Nephron progenitor cell (in vitro differentiated cells): Measurements from ENCODE around the gene NDUFS6.

ENCODE experiments used
- DNase-seq: peaks from one replicate; pipeline ENCODE4 v3.0.0; 2021
- H3K27ac Mint-ChIP-seq: 2 replicates; pipeline ENCODE4 v1.8.0; 2021; ENCODE audit warnings: mild to moderate bottlenecking, moderate library complexity, mixed read lengths
- H3K27me3 Mint-ChIP-seq: 2 replicates; pipeline ENCODE4 v1.8.0; 2021; ENCODE audit warnings: mild to moderate bottlenecking, low read depth, mixed read lengths; ENCODE audit not compliant: poor library complexity
- H3K36me3 Mint-ChIP-seq: 2 replicates; pipeline ENCODE4 v1.8.0; 2021; ENCODE audit warnings: low read depth, mixed read lengths
- H3K4me1 Mint-ChIP-seq: 2 replicates; pipeline ENCODE4 v1.8.0; 2021; ENCODE audit warnings: mixed read lengths
- H3K4me3 Mint-ChIP-seq: 2 replicates; pipeline ENCODE4 v1.8.0; 2021; ENCODE audit warnings: mild to moderate bottlenecking, moderate library complexity, mixed read lengths
- H3K9me3 Mint-ChIP-seq: 2 replicates; pipeline ENCODE4 v1.8.0; 2021; ENCODE audit warnings: mild to moderate bottlenecking, moderate library complexity, mixed read lengths
- TF ChIP-seq, protein P1 (sequence below): fragments of 200-600 bp; sonication (generic); IDR thresholded peaks from 2 replicates; pipeline ENCODE4 v1.5.0; 2021; ENCODE audit warnings: antibody characterized with exemption

NDUFS6 gene

GRCh38 chr5:1833264-1834021 is 32.2 kb downstream of the NDUFS6 start:
- Mint-ChIP-seq H3K27ac (no peak overlapping the region), H3K9me3 (no peaks in the 10 kb centered on the region), H3K27me3 (peaks cover 35% of the 10 kb centered on the region), H3K4me3 (no peak overlapping the region), H3K36me3 (peaks cover 5% of the 10 kb centered on the region), H3K4me1 (peaks cover 45% of the 10 kb centered on the region)
- DNase-seq = no peak
- TF ChIP-seq, protein P1, sequence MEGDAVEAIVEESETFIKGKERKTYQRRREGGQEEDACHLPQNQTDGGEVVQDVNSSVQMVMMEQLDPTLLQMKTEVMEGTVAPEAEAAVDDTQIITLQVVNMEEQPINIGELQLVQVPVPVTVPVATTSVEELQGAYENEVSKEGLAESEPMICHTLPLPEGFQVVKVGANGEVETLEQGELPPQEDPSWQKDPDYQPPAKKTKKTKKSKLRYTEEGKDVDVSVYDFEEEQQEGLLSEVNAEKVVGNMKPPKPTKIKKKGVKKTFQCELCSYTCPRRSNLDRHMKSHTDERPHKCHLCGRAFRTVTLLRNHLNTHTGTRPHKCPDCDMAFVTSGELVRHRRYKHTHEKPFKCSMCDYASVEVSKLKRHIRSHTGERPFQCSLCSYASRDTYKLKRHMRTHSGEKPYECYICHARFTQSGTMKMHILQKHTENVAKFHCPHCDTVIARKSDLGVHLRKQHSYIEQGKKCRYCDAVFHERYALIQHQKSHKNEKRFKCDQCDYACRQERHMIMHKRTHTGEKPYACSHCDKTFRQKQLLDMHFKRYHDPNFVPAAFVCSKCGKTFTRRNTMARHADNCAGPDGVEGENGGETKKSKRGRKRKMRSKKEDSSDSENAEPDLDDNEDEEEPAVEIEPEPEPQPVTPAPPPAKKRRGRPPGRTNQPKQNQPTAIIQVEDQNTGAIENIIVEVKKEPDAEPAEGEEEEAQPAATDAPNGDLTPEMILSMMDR = no peak

GRCh38 chr5:1834022-1834551 is 32.9 kb downstream of the NDUFS6 start:
- no peak overlapping the region for H3K27ac Mint-ChIP-seq
- no peak overlapping the region for H3K4me3 Mint-ChIP-seq
- TF ChIP-seq, protein P1 = no peak
- no peaks in the 10 kb centered on the region for H3K9me3 Mint-ChIP-seq
- peaks cover 5% of the 10 kb centered on the region for H3K36me3 Mint-ChIP-seq
- peaks cover 47% of the 10 kb centered on the region for H3K4me1 Mint-ChIP-seq
- peaks cover 38% of the 10 kb centered on the region for H3K27me3 Mint-ChIP-seq
- DNase-seq = no peak

- Mint-ChIP-seq H3K9me3 (no peaks in the 10 kb centered on the region), H3K36me3 (peaks cover 5% of the 10 kb centered on the region), H3K27ac (no peak overlapping the region), H3K4me1 (peaks cover 50% of the 10 kb centered on the region), H3K27me3 (peaks cover 39% of the 10 kb centered on the region), H3K4me3 (no peak overlapping the region)
- no peak for DNase-seq
- TF ChIP-seq, protein P1 = no peak
Measured at GRCh38 chr5:1834721-1835429, 33.7 kb downstream of the NDUFS6 start.

- no peaks in the 10 kb centered on the region for H3K36me3 Mint-ChIP-seq
- no peaks in the 10 kb centered on the region for H3K9me3 Mint-ChIP-seq
- H3K27me3 Mint-ChIP-seq = peaks cover 39% of the 10 kb centered on the region
- no peak overlapping the region for H3K27ac Mint-ChIP-seq
- H3K4me1 Mint-ChIP-seq = peaks cover 52% of the 10 kb centered on the region
- TF ChIP-seq, protein P1 = no peak
- no peak for DNase-seq
- no peak overlapping the region for H3K4me3 Mint-ChIP-seq
Measured at GRCh38 chr5:1835431-1835830, 34.2 kb downstream of the NDUFS6 start.

DNA sequence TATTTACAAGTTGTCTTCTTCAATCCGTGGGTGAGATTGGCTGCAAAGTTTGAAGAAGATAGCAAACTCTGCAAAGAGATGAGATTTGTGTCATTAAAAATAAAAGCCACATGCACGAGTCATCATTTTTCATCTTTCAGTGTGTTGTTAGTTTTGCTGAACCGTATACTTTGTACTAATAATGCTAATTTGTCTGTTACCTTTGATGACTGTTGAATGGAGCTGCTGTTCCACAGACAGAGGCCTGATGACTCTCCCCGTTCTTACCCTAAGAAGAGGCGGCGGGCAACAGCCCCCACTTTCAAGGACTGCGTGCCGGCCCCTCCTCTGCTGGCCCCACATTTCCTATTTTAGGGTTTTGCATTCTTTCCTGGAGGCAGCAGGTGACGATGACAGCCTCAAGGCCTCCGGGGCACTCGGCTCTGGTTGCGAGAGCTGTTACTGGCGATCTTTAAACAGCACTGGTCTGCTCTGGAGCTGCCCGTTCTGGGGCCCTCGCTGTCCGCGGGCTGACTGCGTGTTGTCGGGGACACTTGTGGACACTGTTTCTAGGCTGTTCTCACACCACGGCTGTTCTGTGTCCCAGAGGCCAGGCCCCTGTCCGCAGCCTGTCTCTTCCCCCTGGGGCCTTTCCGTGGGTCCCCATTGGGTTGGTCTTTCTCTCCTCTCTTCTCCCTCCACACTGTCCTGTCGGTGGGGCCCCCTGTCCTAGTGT is 35.1 kb downstream of the NDUFS6 start:
- Mint-ChIP-seq H3K4me1 (peaks cover 49% of the 10 kb centered on the region), H3K27me3 (peaks cover 33% of the 10 kb centered on the region), H3K27ac (no peak overlapping the region), H3K36me3 (no peaks in the 10 kb centered on the region), H3K9me3 (no peaks in the 10 kb centered on the region), H3K4me3 (no peak overlapping the region)
- TF ChIP-seq, protein P1 = no peak
- no peak for DNase-seq
